ENCODE data around the gene MEGF6. TPM values are rescaled to one million over a fixed set of nuclear protein-coding genes. Genes with fewer than 3 reads are reported as not detected.

Gene MEGF6
- total RNA-seq, 1 experiment from 2014 or later = 21.3 TPM

GRCh38 chr1:3454811-3455618 lies 156.3 kb downstream of the MEGF6 start:
- no peak overlapping the region for H2AFZ ChIP-seq (ENCODE audit: low read length)
- H3K9me3 ChIP-seq (ENCODE audit: control insufficient read depth, low read depth, low read length) = no peaks in the 10 kb centered on the region
- no peak overlapping the region for H2BK120ac ChIP-seq (ENCODE audit: low read depth, low read length, poor library complexity, severe bottlenecking)
- H3K14ac ChIP-seq (ENCODE audit: insufficient read depth, low read length) = peak overlapping the region; percentile 59
- H2AK5ac ChIP-seq (ENCODE audit: insufficient read length, low read length) = no peak overlapping the region
- H3K23ac ChIP-seq (ENCODE audit: insufficient read length, low read depth, low read length) = no peak overlapping the region
- no peaks in the 10 kb centered on the region for H3K4me1 ChIP-seq (ENCODE audit: insufficient read depth, low read length)
- peaks cover 9 to 27% of the 10 kb centered on the region in 2 experiments for H3K4me1 Mint-ChIP-seq
- H3K27me3 Mint-ChIP-seq (ENCODE audit: low read depth) = peaks cover 4% of the 10 kb centered on the region
- no peak overlapping the region for H3T11ph ChIP-seq (ENCODE audit: low read length)
- H3K79me1 ChIP-seq (ENCODE audit: insufficient read depth, low read depth, low read length, poor library complexity, severe bottlenecking) = peaks cover 7% of the 10 kb centered on the region
- H3K9ac ChIP-seq (ENCODE audit: extremely low read depth, insufficient read length, low read length) = no peak overlapping the region
- no peak overlapping the region for H3K27ac ChIP-seq (ENCODE audit: insufficient read length, low read depth, low read length)
- peaks cover 3% of the 10 kb centered on the region for H3K23me2 ChIP-seq (ENCODE audit: insufficient read length, low read depth, low read length, poor library complexity, severe bottlenecking)
- H3K36me3 Mint-ChIP-seq (ENCODE audit: insufficient read depth in 1 of 3, low read depth in 3 of 3) = peaks cover 0 to 20% (median 16%) of the 10 kb centered on the region in 3 experiments; a peak in 4 of 7 replicates
- peak overlapping the region; percentile 16 for H3K18ac ChIP-seq (ENCODE audit: insufficient read length, low read depth, low read length)
- H3K4ac ChIP-seq (ENCODE audit: low read depth, low read length) = no peak overlapping the region
- no peak overlapping the region for H4K8ac ChIP-seq (replicated peaks; ENCODE audit: insufficient read length, low read depth, low read length)
- WGBS (ENCODE audit: extremely low coverage, insufficient read length, low lambda C conversion rate) = no CpG with 5 or more reads among the region's 46 CpGs
- no peaks in the 10 kb centered on the region; the same call in 1 of the 2 replicates for H3K79me2 ChIP-seq (ENCODE audit: insufficient read depth, low read length)
- peak overlapping the region; percentile 81 to 84 for H3K4me3 Mint-ChIP-seq
- no peak for TF ChIP-seq CTCF (conservative IDR thresholded peaks at IDR 0.05)
- H4K5ac ChIP-seq (ENCODE audit: insufficient read length, low read depth, low read length) = no peak overlapping the region
- no peak overlapping the region for H2BK15ac ChIP-seq (ENCODE audit: low read depth, low read length)
- no peak overlapping the region for H2BK5ac ChIP-seq (ENCODE audit: insufficient read length, low read length)
- H3K9me3 Mint-ChIP-seq = peaks cover 0 to 3% of the 10 kb centered on the region in 2 experiments; a peak in 1 of 5 replicates
- H2BK20ac ChIP-seq (ENCODE audit: low read depth, low read length, poor library complexity, severe bottlenecking) = no peak overlapping the region
- H2BK12ac ChIP-seq (ENCODE audit: insufficient read length, low read depth, low read length) = no peak overlapping the region
- peak overlapping the region; percentile 38 for H3K4me2 ChIP-seq (ENCODE audit: insufficient read depth, insufficient read length, low read length)
- H4K20me1 ChIP-seq (ENCODE audit: control insufficient read depth, insufficient read depth, insufficient read length) = no peaks in the 10 kb centered on the region
- DNase-seq = peak; percentile 85
- H3K27me3 ChIP-seq (ENCODE audit: insufficient read depth, low read length) = no peaks in the 10 kb centered on the region
- H3K27ac Mint-ChIP-seq = peak overlapping the region; percentile 87 to 95 (median 91); a peak in 5 of 7 replicates
- H4K91ac ChIP-seq (ENCODE audit: insufficient read length, low read depth, low read length) = no peak overlapping the region
- H3K56ac ChIP-seq (ENCODE audit: insufficient read length, low read depth, low read length) = no peak overlapping the region
